HG02885 (cell line): ENCODE data around the gene NRAP.
A peak's percentile ranks its signal among the peaks of the same experiment; 100 is the strongest.

Source experiments
- ATAC-seq: cut with Tn5 transposase; IDR thresholded peaks from one replicate; pipeline ENCODE4 v1.9.1; 2021; ENCODE audit warnings: mild to moderate bottlenecking; ENCODE audit not compliant: unreplicated experiment, poor library complexity

The NRAP gene

GRCh38 chr10:113566888-113567287 lies 97.0 kb downstream of the NRAP start:
- ATAC-seq = no peak

DNA sequence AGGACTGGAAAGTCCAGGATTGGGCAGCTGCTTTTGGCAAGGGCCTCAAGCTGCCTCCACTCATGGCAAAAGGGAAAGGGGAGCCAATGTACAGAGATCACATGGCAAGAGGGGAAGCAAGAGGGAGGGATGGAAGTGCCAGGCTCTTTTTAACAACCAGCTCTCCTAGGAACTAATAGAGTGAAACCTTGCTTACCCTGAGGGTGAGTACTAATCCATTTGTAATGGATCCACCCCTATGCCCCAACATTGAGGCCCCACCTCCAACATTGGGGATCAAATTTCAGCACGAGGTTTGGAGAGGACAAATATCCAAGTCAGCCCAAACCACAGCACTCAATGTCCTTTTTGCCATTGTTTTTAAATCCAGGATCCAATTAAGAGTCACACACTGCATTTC lies 98.5 kb downstream of the NRAP start:
- no peak for ATAC-seq

- ATAC-seq = peak; percentile 97
Measured at GRCh38 chr10:113563306-113564088, 100.3 kb downstream of the NRAP start.

DNA sequence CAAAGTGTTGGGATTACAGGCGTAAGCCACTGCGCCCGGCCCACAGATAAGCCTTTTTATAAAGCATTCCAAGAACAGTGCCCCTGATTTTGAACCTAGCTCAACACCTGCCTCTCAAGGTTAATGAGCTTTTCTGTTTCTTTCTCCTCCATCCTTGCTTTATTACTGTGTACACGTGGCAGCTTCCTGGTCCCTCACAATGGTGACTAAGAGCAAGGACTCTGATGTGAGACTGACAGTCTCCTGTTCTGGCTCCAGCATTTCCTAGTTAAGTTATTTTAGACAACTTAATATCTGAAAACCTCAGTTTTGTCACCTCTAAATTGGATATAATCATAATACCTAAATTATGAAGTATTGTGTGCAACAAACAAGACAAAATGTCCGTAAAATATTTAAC lies 101.1 kb downstream of the NRAP start:
- no peak for ATAC-seq

DNA sequence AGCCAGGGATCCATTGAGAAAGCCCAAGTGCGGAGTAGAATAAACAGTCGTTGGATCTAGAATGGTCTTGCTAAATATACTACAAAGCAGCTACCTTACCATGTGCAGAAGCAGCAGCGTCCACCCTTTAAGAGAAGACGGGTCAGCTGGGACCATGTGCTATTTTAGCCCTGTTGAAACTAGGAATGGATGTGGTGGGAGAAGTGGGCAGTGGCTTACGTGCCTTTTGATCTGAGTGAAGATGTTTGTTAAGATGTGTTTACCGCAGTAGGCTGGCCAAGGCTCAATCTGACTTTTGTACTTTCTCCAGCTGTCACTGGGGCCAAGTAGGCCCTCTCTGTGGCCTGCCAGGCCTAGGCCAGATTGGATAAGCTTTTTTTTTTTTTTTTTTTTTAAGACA lies 101.8 kb downstream of the NRAP start:
- ATAC-seq = no peak

DNA sequence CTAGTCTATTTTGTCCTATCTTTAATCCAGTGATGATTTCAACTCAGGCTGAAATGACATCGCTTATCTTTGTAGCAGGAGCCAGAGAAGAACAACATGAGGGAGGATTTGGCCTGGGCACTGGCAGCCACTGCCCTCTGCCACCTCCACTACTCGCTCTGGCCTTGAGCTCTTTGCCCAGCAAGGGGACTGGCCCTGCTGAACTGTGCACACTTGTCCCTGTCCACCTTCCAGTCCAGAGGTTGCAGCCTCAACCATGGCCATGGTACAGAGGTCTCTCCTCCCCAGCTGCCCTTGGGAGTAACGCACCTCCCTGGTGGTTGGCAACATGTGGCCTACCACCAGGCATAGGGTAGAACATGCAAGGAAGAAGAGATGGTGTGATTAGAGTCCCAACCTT lies 102.6 kb downstream of the NRAP start:
- ATAC-seq = no peak

DNA sequence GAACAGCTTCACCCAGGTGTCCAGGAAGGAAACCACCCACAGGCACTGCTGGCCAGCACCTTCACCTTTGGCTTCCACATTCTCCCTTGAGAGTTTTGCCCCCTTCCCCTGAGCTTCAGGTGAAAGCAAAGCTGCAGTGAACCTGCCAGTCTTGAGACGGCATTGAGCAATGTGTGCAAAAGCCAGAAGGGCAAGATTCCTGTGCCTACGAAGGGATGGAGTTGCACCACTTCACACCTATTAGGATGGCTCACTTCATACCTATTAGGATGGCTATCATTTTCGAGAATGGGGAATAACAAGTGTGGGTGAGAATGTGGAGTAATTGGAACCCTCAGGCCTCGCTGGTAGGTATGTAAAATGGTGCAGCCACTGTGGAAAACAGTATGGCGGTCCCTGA lies 103.8 kb downstream of the NRAP start:
- no peak for ATAC-seq

- no peak for ATAC-seq
Measured at GRCh38 chr10:113557903-113558321, 105.9 kb downstream of the NRAP start.

DNA sequence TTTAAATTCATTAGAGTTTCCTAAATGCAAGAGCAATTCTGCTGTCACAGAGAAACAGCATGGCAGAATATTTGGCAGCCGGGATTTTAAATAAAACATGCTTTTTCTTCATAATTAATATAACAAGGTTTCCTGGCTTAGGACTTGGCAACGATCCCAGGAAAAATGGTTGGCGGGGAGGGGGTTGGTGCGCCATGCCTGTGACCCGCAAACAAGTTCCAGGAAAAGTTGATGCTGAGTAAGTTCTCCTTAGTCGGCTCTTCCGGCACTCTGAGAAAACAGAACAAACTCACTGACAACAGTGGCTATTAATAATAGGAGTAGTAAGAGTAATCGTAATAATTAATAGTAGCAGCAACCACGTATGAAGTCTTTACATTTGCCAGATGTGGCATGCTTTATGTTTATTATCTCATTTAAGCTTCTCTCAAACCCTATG lies 106.4 kb downstream of the NRAP start:
- ATAC-seq = no peak

- no peak for ATAC-seq
Measured at GRCh38 chr10:113555751-113556150, 108.1 kb downstream of the NRAP start.

- no peak for ATAC-seq
Measured at GRCh38 chr10:113555245-113555644, 108.6 kb downstream of the NRAP start.

GRCh38 chr10:113554214-113554613 lies 109.6 kb downstream of the NRAP start:
- no peak for ATAC-seq

DNA sequence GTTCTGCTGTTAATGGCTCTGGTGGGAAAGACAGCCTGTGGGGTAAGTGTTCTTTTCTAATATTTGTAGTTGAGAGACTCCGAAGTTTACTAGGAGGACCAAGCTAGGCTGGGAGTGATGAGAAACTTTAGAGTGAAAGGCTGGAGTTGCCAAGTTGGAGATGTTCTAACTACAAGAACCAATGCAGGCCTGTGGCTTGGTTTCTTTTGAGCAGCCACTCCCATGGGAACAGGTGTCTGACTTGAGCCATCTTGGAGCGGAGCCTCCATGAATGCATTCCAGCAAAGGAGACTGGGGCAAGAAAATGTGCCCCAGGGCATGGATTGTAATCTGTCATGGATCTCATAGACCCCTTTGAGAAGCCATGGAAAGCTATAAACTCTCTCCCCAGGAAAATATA lies 110.7 kb downstream of the NRAP start:
- no peak for ATAC-seq

- ATAC-seq = no peak
Measured at GRCh38 chr10:113552701-113553100, 111.1 kb downstream of the NRAP start, which contains the start of gene HABP2. Gene HABP2 (plus strand): TSS chr10:113553053. CDS start chr10:113553122, 69 bp downstream.

DNA sequence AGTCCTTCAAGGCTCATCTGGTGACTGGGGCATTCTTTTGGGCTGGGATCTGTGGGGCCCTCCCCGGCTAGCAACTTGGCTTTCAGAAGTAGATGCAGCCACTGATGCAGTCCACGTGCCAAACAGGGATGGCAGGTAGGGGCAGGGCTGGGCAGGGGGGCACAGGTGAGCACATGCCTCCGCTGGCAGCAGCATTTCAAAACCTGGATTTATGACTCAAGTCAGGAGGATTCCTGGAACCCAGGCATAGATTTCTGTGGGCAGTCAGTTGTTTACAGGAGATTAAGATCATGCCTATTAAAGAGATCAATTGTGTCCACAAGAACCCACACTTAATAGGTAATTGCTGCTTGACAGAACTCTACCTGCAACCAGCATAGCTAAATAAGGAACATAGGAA lies 111.8 kb downstream of the NRAP start:
- no peak for ATAC-seq

DNA sequence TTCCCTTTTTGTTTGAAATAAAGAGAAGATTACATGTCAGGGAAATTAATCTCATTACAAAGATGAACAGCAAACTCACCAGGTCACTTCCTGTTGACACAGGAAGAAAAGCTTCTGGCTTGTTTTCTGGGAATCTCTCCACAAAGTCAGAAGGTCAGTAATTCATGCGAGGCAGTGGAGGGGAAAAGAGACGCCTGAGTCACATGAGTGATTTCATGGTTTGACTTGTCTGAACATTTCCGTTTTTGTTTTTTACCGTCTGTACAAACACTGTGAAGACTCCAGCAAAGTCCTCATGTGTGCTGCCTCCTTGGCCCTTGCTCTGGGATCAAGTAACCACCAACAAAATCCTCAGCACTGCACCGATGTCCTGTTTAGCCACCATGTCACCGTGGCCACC lies 113.5 kb downstream of the NRAP start:
- peak; percentile 73 for ATAC-seq

GRCh38 chr10:113549856-113550255 lies 114.0 kb downstream of the NRAP start:
- ATAC-seq = no peak

- no peak for ATAC-seq
Measured at GRCh38 chr10:113547426-113547825, 116.4 kb downstream of the NRAP start.

- no peak for ATAC-seq
Measured at GRCh38 chr10:113544392-113544791, 119.4 kb downstream of the NRAP start.

DNA sequence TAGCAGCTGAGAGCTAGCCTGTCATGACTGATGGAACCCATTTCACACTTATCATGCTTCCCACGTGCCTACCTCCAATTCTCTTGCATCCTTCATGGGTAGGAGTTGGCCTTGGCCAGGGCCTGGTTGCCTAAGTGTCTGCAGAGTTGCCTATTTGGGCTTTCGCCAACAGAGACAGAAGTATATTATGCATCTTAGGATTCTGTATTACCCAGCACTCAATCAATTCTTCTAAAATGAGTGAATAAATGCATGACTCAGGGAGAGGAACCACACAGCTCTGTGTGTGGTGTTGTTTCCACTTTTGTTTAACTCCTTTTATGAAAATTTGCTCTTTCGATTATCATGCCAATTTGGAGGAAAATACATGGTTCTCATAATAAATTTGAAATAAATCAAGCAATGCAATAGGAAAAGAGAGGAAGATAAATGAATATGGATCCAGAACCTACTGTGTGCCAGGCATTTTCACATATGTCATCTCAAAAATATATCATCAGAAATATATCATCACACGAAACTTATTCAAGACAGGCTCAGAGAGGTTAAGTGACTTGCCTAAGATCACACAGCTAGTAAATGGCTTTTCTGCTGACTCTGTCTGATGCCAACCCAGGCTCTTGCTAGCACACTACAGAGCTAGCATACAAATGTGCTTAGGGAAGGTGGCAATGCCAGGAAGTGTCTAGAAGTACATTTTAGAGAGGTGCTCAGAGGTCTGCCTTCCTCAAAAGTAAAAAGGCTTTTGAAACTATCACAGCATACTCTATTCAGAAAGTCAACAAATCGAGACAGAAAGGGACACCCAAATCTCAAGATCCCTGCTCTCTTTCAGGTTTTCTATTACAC lies 120.5 kb downstream of the NRAP start:
- no peak for ATAC-seq

GRCh38 chr10:113541549-113541927 lies 122.3 kb downstream of the NRAP start:
- ATAC-seq = no peak
